Fibroblast of skin of left quadriceps (primary cell): Measurements from ENCODE around the gene CFAP46.
"Not testable (repeated sequence)": the region's sequence is repeated elsewhere in the genome, so short reads cannot be mapped to it uniquely, and the experiment has no call there.

ENCODE experiments used
- DNase-seq, 2 experiments: peaks; one replicate each; pipeline ENCODE4 v3.0.0-alpha.2; 2013; ENCODE audit warnings: low read depth in 2 of 2

Gene CFAP46

GRCh38 chr10:132827861-132828539 lies 114.4 kb downstream of the CFAP46 start:
- no peak for DNase-seq

GRCh38 chr10:132827423-132827789 lies 115.0 kb downstream of the CFAP46 start:
- DNase-seq: no peak

GRCh38 chr10:132826524-132827422 lies 115.6 kb downstream of the CFAP46 start:
- no peak for DNase-seq

- not testable (repeated sequence) for DNase-seq
Measured at GRCh38 chr10:132825783-132826523, 116.4 kb downstream of the CFAP46 start.

- DNase-seq: no peak
Measured at GRCh38 chr10:132820056-132820455, 122.3 kb downstream of the CFAP46 start.

GRCh38 chr10:132817701-132818211 lies 124.6 kb downstream of the CFAP46 start:
- no peak for DNase-seq

GRCh38 chr10:132816718-132817117 lies 125.7 kb downstream of the CFAP46 start:
- DNase-seq: no peak

GRCh38 chr10:132815168-132815857 lies 127.1 kb downstream of the CFAP46 start:
- no peak for DNase-seq

- no peak for DNase-seq
Measured at GRCh38 chr10:132814469-132814856, 127.9 kb downstream of the CFAP46 start.

- DNase-seq: no peak
Measured at GRCh38 chr10:132813560-132814468, 128.6 kb downstream of the CFAP46 start.

- no peak for DNase-seq
Measured at GRCh38 chr10:132813001-132813401, 129.4 kb downstream of the CFAP46 start.

GRCh38 chr10:132812520-132812919 lies 129.8 kb downstream of the CFAP46 start:
- no peak for DNase-seq

GRCh38 chr10:132811891-132812481 lies 130.4 kb downstream of the CFAP46 start:
- no peak for DNase-seq

GRCh38 chr10:132810807-132811700 lies 131.3 kb downstream of the CFAP46 start:
- no peak for DNase-seq

GRCh38 chr10:132810141-132810806 lies 132.1 kb downstream of the CFAP46 start:
- DNase-seq: no peak

GRCh38 chr10:132809232-132810140 lies 132.9 kb downstream of the CFAP46 start:
- no peak for DNase-seq
